GM12873 (cell line): ENCODE data around the gene C1orf226.

Experiments used
- TF ChIP-seq, protein P1 (sequence below): IDR thresholded peaks from 2 replicates; pipeline ENCODE4 v1.5.1; 2012; ENCODE audit warnings: low read depth, mild to moderate bottlenecking, moderate library complexity, low read length, control low read depth; ENCODE audit not compliant: insufficient read depth; ENCODE audit errors: missing control alignments

The C1orf226 gene

DNA sequence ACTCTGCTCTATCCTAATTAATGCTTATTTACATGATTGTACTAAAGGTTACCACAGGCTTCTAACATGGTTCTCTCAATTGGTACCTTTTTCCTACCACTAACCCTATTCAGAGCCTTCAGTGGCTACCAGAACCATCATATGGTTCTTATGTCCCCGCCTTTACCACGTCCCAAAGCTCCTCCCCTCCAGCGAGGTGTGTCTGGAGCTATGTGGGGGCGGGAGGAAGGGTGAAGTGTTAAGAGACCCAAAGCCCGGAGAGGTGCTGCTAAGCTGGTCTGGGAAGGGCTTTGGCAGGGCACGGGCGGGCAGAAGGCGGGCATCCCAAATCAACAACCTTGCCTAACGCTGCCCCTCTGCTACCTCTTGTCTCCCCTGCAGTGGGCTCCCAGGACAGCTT lies 14.9 kb upstream of the C1orf226 start:
- TF ChIP-seq, protein P1, sequence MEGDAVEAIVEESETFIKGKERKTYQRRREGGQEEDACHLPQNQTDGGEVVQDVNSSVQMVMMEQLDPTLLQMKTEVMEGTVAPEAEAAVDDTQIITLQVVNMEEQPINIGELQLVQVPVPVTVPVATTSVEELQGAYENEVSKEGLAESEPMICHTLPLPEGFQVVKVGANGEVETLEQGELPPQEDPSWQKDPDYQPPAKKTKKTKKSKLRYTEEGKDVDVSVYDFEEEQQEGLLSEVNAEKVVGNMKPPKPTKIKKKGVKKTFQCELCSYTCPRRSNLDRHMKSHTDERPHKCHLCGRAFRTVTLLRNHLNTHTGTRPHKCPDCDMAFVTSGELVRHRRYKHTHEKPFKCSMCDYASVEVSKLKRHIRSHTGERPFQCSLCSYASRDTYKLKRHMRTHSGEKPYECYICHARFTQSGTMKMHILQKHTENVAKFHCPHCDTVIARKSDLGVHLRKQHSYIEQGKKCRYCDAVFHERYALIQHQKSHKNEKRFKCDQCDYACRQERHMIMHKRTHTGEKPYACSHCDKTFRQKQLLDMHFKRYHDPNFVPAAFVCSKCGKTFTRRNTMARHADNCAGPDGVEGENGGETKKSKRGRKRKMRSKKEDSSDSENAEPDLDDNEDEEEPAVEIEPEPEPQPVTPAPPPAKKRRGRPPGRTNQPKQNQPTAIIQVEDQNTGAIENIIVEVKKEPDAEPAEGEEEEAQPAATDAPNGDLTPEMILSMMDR = no peak

DNA sequence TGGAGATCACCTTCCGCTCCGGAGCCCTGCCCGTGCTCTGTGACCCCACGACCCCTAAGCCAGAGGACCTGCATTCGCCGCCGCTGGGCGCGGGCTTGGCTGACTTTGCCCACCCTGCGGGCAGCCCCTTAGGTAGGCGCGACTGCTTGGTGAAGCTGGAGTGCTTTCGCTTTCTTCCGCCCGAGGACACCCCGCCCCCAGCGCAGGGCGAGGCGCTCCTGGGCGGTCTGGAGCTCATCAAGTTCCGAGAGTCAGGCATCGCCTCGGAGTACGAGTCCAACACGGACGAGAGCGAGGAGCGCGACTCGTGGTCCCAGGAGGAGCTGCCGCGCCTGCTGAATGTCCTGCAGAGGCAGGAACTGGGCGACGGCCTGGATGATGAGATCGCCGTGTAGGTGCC lies 14.5 kb upstream of the C1orf226 start:
- TF ChIP-seq, protein P1 = no peak

DNA sequence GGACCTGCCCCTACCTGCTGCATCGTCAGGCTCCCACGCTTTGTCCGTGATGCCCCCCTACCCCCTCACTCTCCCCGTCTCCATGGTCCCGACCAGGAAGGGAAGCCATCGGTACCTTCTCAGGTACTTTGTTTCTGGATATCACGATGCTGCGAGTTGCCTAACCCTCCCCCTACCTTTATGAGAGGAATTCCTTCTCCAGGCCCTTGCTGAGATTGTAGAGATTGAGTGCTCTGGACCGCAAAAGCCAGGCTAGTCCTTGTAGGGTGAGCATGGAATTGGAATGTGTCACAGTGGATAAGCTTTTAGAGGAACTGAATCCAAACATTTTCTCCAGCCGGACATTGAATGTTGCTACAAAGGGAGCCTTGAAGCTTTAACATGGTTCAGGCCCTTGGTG lies 13.8 kb upstream of the C1orf226 start:
- TF ChIP-seq, protein P1 = no peak

DNA sequence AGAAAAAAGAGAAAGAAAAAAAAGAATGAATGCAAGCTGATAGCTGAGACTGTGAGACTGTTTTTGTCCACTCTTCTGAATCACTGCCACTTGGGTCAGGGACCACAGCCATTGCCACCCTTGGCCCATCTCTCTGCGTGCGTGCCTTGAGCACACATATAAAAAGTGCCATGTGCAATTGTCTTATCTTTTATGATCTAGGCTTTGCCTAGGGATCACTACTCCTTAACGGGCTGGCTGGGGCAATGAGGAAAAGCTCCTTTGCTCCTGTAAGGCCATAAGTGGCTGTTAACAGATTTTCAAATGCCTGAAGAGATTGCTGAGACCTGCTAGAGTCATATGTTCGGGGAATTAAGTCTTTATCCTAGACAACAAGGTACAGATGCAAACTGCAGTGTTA lies 13.1 kb upstream of the C1orf226 start:
- TF ChIP-seq, protein P1 = no peak

DNA sequence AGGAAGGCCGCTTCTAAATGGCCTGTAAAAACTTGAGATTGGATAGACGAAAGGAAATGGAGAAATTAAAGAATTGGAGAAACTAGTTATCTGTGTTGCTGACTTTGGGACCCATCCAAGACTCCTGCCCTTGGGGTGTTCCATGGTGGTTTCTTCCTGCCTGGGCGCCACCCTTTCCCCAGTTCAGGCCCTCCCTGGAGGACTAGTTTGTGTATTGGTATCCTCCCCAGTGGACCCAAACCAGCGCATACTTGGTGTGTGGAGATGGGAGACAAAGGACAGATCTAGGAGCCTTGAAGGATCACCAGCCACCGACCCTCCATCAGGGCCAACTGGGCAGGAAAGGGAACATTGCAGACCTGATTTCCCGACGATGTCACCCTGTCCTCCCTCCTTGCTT lies 12.0 kb upstream of the C1orf226 start:
- TF ChIP-seq, protein P1 = no peak

DNA sequence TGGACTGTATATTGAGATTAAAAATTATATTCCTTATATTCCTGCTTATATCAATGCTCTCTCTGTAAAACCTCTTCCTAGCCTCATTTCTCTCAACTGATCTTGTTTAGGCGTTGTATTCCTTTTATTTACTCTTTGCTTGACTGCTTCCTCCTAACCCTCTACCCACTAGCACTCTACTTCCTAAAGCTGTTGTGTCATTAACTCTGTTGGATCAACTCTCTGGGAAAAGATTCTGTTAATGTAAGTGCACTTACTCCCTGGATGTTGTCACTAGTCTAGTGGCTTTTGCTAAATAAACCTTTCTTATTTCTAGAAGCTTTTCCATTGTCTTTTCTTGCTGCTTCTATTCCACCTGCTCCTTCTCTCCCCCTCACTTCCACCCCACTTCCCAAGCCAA lies 11.4 kb upstream of the C1orf226 start:
- TF ChIP-seq, protein P1 = no peak

DNA sequence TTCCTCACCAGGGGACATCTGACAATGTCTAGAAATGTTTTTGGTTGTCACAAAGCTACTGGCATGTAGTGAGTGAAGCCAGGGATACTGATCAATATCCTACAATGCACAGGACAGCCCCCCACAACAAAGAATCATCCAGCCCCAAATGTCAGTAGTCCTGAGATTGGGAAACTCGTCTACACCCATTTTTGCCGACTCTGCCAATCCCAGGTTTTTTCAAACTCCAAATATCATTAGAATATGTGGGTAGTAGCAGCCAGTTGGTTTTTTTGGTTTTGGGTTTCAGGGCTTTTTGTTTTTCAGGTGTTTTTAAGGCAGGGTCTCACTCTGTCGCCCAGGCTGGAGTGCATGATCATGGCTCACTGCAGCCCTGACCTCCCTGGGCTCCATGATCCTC lies 10.8 kb upstream of the C1orf226 start:
- TF ChIP-seq, protein P1 = no peak
